Measurements from ENCODE around the gene NARF. TPM values are rescaled to one million over a fixed set of nuclear protein-coding genes. Genes with fewer than 3 reads are reported as not detected.

NARF gene
- total and polyA plus RNA-seq, 2 experiments from 2014 or later, result 66.1 to 67.1 TPM

GRCh38 chr17:82465023-82465603, 6.6 kb downstream of the NARF start (continued):
- TF ChIP-seq CTCF (conservative IDR thresholded peaks at IDR 0.05; ENCODE audit: low read depth in 2 of 2), result no peak
- TF ChIP-seq NANOG (IDR thresholded peaks at IDR 0.05; ENCODE audit: borderline replicate concordance), result no peak

GRCh38 chr17:82468692-82469091, 10.2 kb downstream of the NARF start:
- no peak for ATAC-seq
- Histone ChIP-seq H4K20me1 (replicated peaks; ENCODE audit: insufficient read depth) (no peaks in the 10 kb centered on the region; the same call in 1 of the 2 replicates), H3K4me3 (no peak overlapping the region), H3K27ac (ENCODE audit: low read depth) (no peak overlapping the region), H3K4me2 (no peak overlapping the region), H3K9me2 (ENCODE audit: insufficient read depth) (no peaks in the 10 kb centered on the region), H3K27me3 (ENCODE audit: insufficient read depth) (no peaks in the 10 kb centered on the region), H3F3A (replicated peaks; ENCODE audit: low read depth) (no peaks in the 10 kb centered on the region), H3K36me3 (ENCODE audit: insufficient read depth) (peaks cover 19% of the 10 kb centered on the region), H3K79me2 (replicated peaks; ENCODE audit: insufficient read depth) (no peaks in the 10 kb centered on the region), H2AFZ (no peak overlapping the region), H3K4me1 (ENCODE audit: insufficient read depth) (no peaks in the 10 kb centered on the region)
- Mint-ChIP-seq H3K9me3 (no peaks in the 10 kb centered on the region), H3K4me3 (no peak overlapping the region), H3K4me1 (no peaks in the 10 kb centered on the region), H3K27me3 (ENCODE audit: insufficient read depth, low read depth, poor library complexity) (peaks cover 4% of the 10 kb centered on the region), H3K36me3 (ENCODE audit: low read depth) (peaks cover 55% of the 10 kb centered on the region), H3K27ac (no peak overlapping the region)
- no peak for DNase-seq (ENCODE audit: low spot score)
- TF ChIP-seq STAT1 (IDR thresholded peaks at IDR 0.05; ENCODE audit: unreplicated experiment), result no peak
- no peak for TF ChIP-seq EZH2 (IDR thresholded peaks at IDR 0.05; ENCODE audit: low read depth, unreplicated experiment)
- no peak for TF ChIP-seq NANOG (IDR thresholded peaks at IDR 0.05; ENCODE audit: borderline replicate concordance)
- no peak for TF ChIP-seq ZNF114 (CRISPR knock-in tag; IDR thresholded peaks at IDR 0.05)
- TF ChIP-seq CREB1 (CRISPR knock-in tag; IDR thresholded peaks at IDR 0.05; ENCODE audit: low read depth), result no peak
- no peak for TF ChIP-seq ZNF462 (CRISPR knock-in tag; IDR thresholded peaks at IDR 0.05)
- TF ChIP-seq JUNB (IDR thresholded peaks at IDR 0.05; ENCODE audit: unreplicated experiment), result no peak
- TF ChIP-seq ZNF331 (CRISPR knock-in tag; IDR thresholded peaks at IDR 0.05; ENCODE audit: low read depth), result no peak
- TF ChIP-seq REST (IDR thresholded peaks at IDR 0.05; ENCODE audit: unreplicated experiment), result no peak
- no peak for TF ChIP-seq POLR2AphosphoS5 (IDR thresholded peaks at IDR 0.05; ENCODE audit: low read depth)
- TF ChIP-seq ETS1 (IDR thresholded peaks at IDR 0.05), result no peak
